Sigmoid colon (tissue), 4 donors: ENCODE data around the gene ACIN1.

Experiments
- CTCF ChIP-seq, 4 experiments: fragments of 450-650 bp in 3 of 4; fragments of 200-600 bp in 1 of 4; IDR thresholded peaks; one replicate each; pipeline ENCODE4 v1.5.1; 2016 to 2019; ENCODE audit warnings: antibody characterized with exemption in 4 of 4, mild to moderate bottlenecking in 3 of 4, moderate library complexity in 2 of 4
- EP300 ChIP-seq, 4 donors: sonication (generic); formaldehyde crosslinking; IDR thresholded peaks; one replicate each; pipeline ENCODE4 v1.6.1; 2017; ENCODE audit warnings: antibody characterized with exemption in 4 of 4
- POLR2A ChIP-seq, 2 donors: fragments of 450-650 bp; IDR thresholded peaks; one replicate each; pipeline ENCODE4 v1.6.1; 2016; ENCODE audit warnings: antibody characterized with exemption in 2 of 2, mild to moderate bottlenecking in 2 of 2, moderate library complexity in 2 of 2

GRCh38 chr14:23060536-23061260 is 34.2 kb downstream of the ACIN1 start:
- no peak for TF ChIP-seq CTCF (IDR thresholded peaks at IDR 0.05)
- TF ChIP-seq POLR2A (IDR thresholded peaks at IDR 0.05): no peak
- TF ChIP-seq EP300 (IDR thresholded peaks at IDR 0.05): no peak
